K562 (cell line): ENCODE results near the gene CACNG8. TPM values are rescaled to one million over a fixed set of nuclear protein-coding genes. Genes with fewer than 3 reads are reported as not detected.

Experiments used
- ATAC-seq: fragments of 200-7000 bp; cut with Tn5 transposase; 3 replicates; pipeline ENCODE4 v1.9.1; 2020; ENCODE audit warnings: moderate library complexity
- BruUV-seq: library from RNA; stranded (reverse); fragments of 400-500 nt; replicated peaks from 2 replicates; lab custom pipeline; 2021; lab: Mats Ljungman, UMichigan
- CTCF ChIA-PET: fragments of 300-600 bp; formaldehyde crosslinking; extraction: SDS; loops from one replicate; lab custom pipeline; 2021; ENCODE audit warnings: low intra/inter-chr PET ratio; lab: Yijun Ruan, JAX
- POLR2A ChIA-PET: fragments of 300-600, 350-650 bp; sonication (Branson Sonifier 250); formaldehyde crosslinking; extraction: SDS; loops from one replicate; lab custom pipeline; 2021; ENCODE audit warnings: antibody characterized with exemption, inconsistent platforms; lab: Yijun Ruan, JAX
- DNase-seq, 4 experiments: peaks; one replicate each; pipeline versions ENCODE4 v3.0.0 to v3.0.0-alpha.2; 2011 to 2018; ENCODE audit warnings: low spot score in 3 of 4, mixed read lengths in 3 of 4; ENCODE audit errors: extremely low read depth in 1 of 4
- FAIRE-seq: peaks from 2 replicates; lab custom pipeline; 2011; peaks lifted over from hg19 to GRCh38; lab: Jason Lieb, UNC
- H2AFZ ChIP-seq: 2 replicates; pipeline ENCODE4 v1.6.0; 2011; ENCODE audit warnings: low read depth, low read length, control low read depth, inconsistent platforms
- H3K27ac ChIP-seq: fragments of 200-600 bp; 3 replicates; pipeline ENCODE4 v1.8.0; 2011; ENCODE audit warnings: low read depth, mild to moderate bottlenecking, control low read depth, inconsistent platforms, low read length, moderate library complexity, mixed read lengths; ENCODE audit errors: extremely low read depth
- H3K27me3 ChIP-seq, 2 experiments: fragments of 300-600 bp in 1 of 2; 2 replicates in 1 of 2; 3 replicates in 1 of 2; pipeline versions ENCODE4 v1.6.0 to v1.8.0; 2011; ENCODE audit warnings: inconsistent platforms in 2 of 2, low read length in 2 of 2, mild to moderate bottlenecking in 1 of 2, mixed read lengths in 1 of 2, moderate library complexity in 1 of 2; ENCODE audit not compliant: control insufficient read depth in 2 of 2, insufficient read depth in 2 of 2
- H3K36me3 ChIP-seq: fragments of 300-600 bp; 3 replicates; pipeline ENCODE4 v1.8.0; 2011; ENCODE audit warnings: mild to moderate bottlenecking, low read length, inconsistent platforms; ENCODE audit not compliant: control insufficient read depth, insufficient read depth
- H3K4me1 ChIP-seq, 2 experiments: fragments of 200-600 bp in 1 of 2; replicated peaks in 1 of 2; 2 replicates in 1 of 2; 3 replicates in 1 of 2; pipeline versions ENCODE4 v1.5.1 to v1.8.0; 2011; ENCODE audit warnings: inconsistent platforms in 2 of 2, low read length in 2 of 2, mild to moderate bottlenecking in 1 of 2, mixed read lengths in 1 of 2, moderate library complexity in 1 of 2; ENCODE audit not compliant: control insufficient read depth in 2 of 2, insufficient read depth in 2 of 2
- H3K4me2 ChIP-seq: 2 replicates; pipeline ENCODE4 v1.6.1; 2011; ENCODE audit warnings: low read length, control low read depth, inconsistent platforms, mixed read lengths; ENCODE audit not compliant: insufficient read depth
- H3K4me3 ChIP-seq: fragments of 200-600 bp; sonication (generic), shearing (Covaris generic); 2 replicates; pipeline ENCODE4 v1.5.1; 2016; ENCODE audit warnings: control low read depth, inconsistent platforms
- H3K79me2 ChIP-seq: fragments of 200-600 bp; 3 replicates; pipeline ENCODE4 v1.8.0; 2011; ENCODE audit warnings: low read length, inconsistent platforms; ENCODE audit not compliant: control insufficient read depth, insufficient read depth
- H3K9ac ChIP-seq, 2 experiments: 2 replicates each; pipeline versions ENCODE4 v1.6.0 to v1.6.1; 2011; ENCODE audit warnings: low read depth in 2 of 2, low read length in 2 of 2, control low read depth in 1 of 2, inconsistent platforms in 1 of 2, mild to moderate bottlenecking in 1 of 2, mixed read lengths in 1 of 2; ENCODE audit not compliant: insufficient read depth in 1 of 2
- H3K9me1 ChIP-seq: one replicate; pipeline ENCODE4 v1.6.0; 2011; ENCODE audit warnings: inconsistent platforms, mild to moderate bottlenecking, low read length, moderate library complexity; ENCODE audit not compliant: control insufficient read depth, insufficient read depth
- H3K9me3 ChIP-seq: replicated peaks from 2 replicates; pipeline ENCODE4 v1.5.1; 2011; ENCODE audit warnings: low read depth, low read length, inconsistent platforms; ENCODE audit not compliant: control insufficient read depth, insufficient read depth
- H4K20me1 ChIP-seq: replicated peaks from 2 replicates; pipeline ENCODE4 v1.6.1; 2011; ENCODE audit warnings: low read length, inconsistent platforms, mixed read lengths; ENCODE audit not compliant: control insufficient read depth, insufficient read depth
- EGR1 ChIP-seq: fragments of 450-650 bp; conservative IDR thresholded peaks from 2 replicates; pipeline ENCODE4 v1.6.1; 2017; ENCODE audit warnings: mild to moderate bottlenecking
- FOXK2 ChIP-seq, 2 experiments: fragments of 450-650 bp; IDR thresholded peaks in 1 of 2; conservative IDR thresholded peaks in 1 of 2; 2 replicates each; pipeline ENCODE4 v1.6.1; 2016; ENCODE audit warnings: low read depth in 2 of 2, mild to moderate bottlenecking in 1 of 2
- HBP1 ChIP-seq: fragments of 450-650 bp; formaldehyde crosslinking; IDR thresholded peaks from 2 replicates; pipeline ENCODE4 v1.4.0; 2022; ENCODE audit warnings: missing genetic modification characterization
- KLF13 ChIP-seq: fragments of 450-650 bp; IDR thresholded peaks from 2 replicates; pipeline ENCODE4 v1.6.1; 2016; ENCODE audit warnings: missing genetic modification characterization, low read depth, mild to moderate bottlenecking, missing compliant biosample characterization, moderate library complexity, borderline replicate concordance
- PKNOX1 ChIP-seq: fragments of 450-650 bp; IDR thresholded peaks from 2 replicates; pipeline ENCODE4 v1.6.1; 2016
- RREB1 ChIP-seq: fragments of 250-450 bp; sonication (Bioruptor Pico); IDR thresholded peaks from 2 replicates; pipeline ENCODE4 v1.4.0; 2020
- THRB ChIP-seq: fragments of 450-650 bp; formaldehyde crosslinking; conservative IDR thresholded peaks from 2 replicates; pipeline ENCODE4 v1.4.0; 2022; ENCODE audit warnings: mild to moderate bottlenecking, missing genetic modification characterization
- ZBTB26 ChIP-seq: fragments of 450-650 bp; formaldehyde crosslinking; IDR thresholded peaks from 2 replicates; pipeline ENCODE4 v1.4.0; 2022; ENCODE audit warnings: missing genetic modification characterization
- ZNF217 ChIP-seq: sonication (generic); formaldehyde crosslinking; IDR thresholded peaks from 2 replicates; pipeline ENCODE4 v1.8.0; 2022; ENCODE audit warnings: mild to moderate bottlenecking, missing genetic modification reagents
- ZNF668 ChIP-seq: fragments of 250-450 bp; sonication (Bioruptor Pico); IDR thresholded peaks from 2 replicates; pipeline ENCODE4 v1.8.0; 2022; ENCODE audit warnings: mild to moderate bottlenecking, inconsistent platforms
- WGBS: fragments of 100-300 bp; shearing (Covaris generic); methylation state at CpG from one replicate; pipeline ENCODE4 v1.1.6; 2016; ENCODE audit warnings: low coverage, mixed read lengths; ENCODE audit not compliant: insufficient coverage; ENCODE audit errors: missing lambda C conversion rate; 5-methylcytosine and 5-hydroxymethylcytosine counted together
- in situ Hi-C: fragments of 300-500 bp; cut with MboI; formaldehyde crosslinking; loops from 4 replicates; pipeline ENCODE4 v1.15.0; 2018; ENCODE audit warnings: inconsistent platforms, mixed read lengths
- intact Hi-C: fragments of 100-400 bp; cut with micrococcal nuclease; formaldehyde crosslinking; loops from 2 replicates; pipeline ENCODE4 v1.14.2; 2022
- polyA plus RNA-seq, 8 experiments: library from polyadenylated mRNA; depleted of rRNA in 4 of 8; stranded (reverse) in 5 of 8; unstranded in 3 of 8; fragments of >200 nt; fragmentation: Nextera tagmentation in 2 of 8; fragmentation: Illumina TruSeq in 1 of 8; extraction: Ambion mirVana in 2 of 8; extraction: Trizol in 1 of 8; gene quantifications; 2 replicates each; pipeline versions ENCODE4 v1.2.1 to v1.2.3, GENCODE V29; 2011 to 2014; ENCODE audit warnings: inconsistent platforms in 1 of 8, missing spikeins in 1 of 8
- total RNA-seq, 7 experiments: library from RNA; depleted of rRNA in 6 of 7; stranded (reverse); fragments of >200 nt in 6 of 7; fragmentation: Illumina TruSeq in 2 of 7; extraction: Trizol in 2 of 7; gene quantifications; 2 replicates each; pipeline versions ENCODE4 v1.2.1 to v1.2.3, GENCODE V29; 2011 to 2021; ENCODE audit warnings: low replicate concordance in 1 of 7

CACNG8 gene
- total and polyA plus RNA-seq, 9 of the 15 experiments (the other 6 are each of a cell fraction or from before 2014, with no cell fraction given): 0.02 to 0.05 TPM; not detected in 7

GRCh38 chr19:53915000-53915399 lies 47.7 kb upstream of the CACNG8 start:
- intact Hi-C loops: loop anchor here (10.0 kb wide), 1 partner anchor 60 kb away; no protein-coding TSS in a partner anchor
- no peak overlapping the region for H2AFZ ChIP-seq
- H3K9me1 ChIP-seq: no peaks in the 10 kb centered on the region
- DNase-seq: peak; percentile 65 to 89 (median 84)
- H3K79me2 ChIP-seq: no peaks in the 10 kb centered on the region
- CTCF ChIA-PET: interaction anchor here (0.7 kb wide), 1 partner anchor 73 kb away, joined by 3 read pairs; no protein-coding TSS in a partner anchor
- in situ Hi-C loops: no loop called here
- H3K4me1 ChIP-seq: peaks cover 0 to 4% of the 10 kb centered on the region in 2 experiments; a peak in 1 of 5 replicates
- H3K9me3 ChIP-seq: no peaks in the 10 kb centered on the region
- FAIRE-seq: peak; percentile 90
- no peaks in the 10 kb centered on the region for H3K36me3 ChIP-seq
- 0% methylated on average over 6 of the region's 8 CpGs for WGBS
- H3K4me2 ChIP-seq: no peak overlapping the region
- H3K9ac ChIP-seq: no peak overlapping the region
- H4K20me1 ChIP-seq: 0 out of 2 replicates have a peak, but pooled peaks cover 7% of the 10 kb centered on the region
- POLR2A ChIA-PET: no interaction called here
- H3K27me3 ChIP-seq: peaks cover 15 to 40% of the 10 kb centered on the region in 2 experiments; a peak in 4 of 5 replicates
- BruUV-seq: no TSS peak
- H3K4me3 ChIP-seq: no peak overlapping the region
- H3K27ac ChIP-seq: no peak overlapping the region
- ATAC-seq: peak; percentile 98
- TF ChIP-seq HBP1: 0 out of 2 replicates have a peak, but pooled peaks have one; percentile 32
- TF ChIP-seq FOXK2 (conservative IDR thresholded peaks at IDR 0.05 in 1 of 2, IDR thresholded peaks at IDR 0.05 in 1 of 2; ENCODE audit: low read depth in 2 of 2): peak in 1 of 2 experiments; percentile 27; a peak in 1 of 4 replicates
- no peak for TF ChIP-seq RREB1 (CRISPR knock-in tag)
- TF ChIP-seq ZNF668 (CRISPR knock-in tag): no peak
- TF ChIP-seq PKNOX1: peak; percentile 90
- peak; percentile 38; the same call in 1 of the 2 replicates for TF ChIP-seq KLF13 (tag)
- no peak for TF ChIP-seq ZNF217
- TF ChIP-seq THRB (CRISPR knock-in tag): 0 out of 2 replicates have a peak, but pooled peaks have one; percentile 7
- 0 out of 2 replicates have a peak, but pooled peaks have one; percentile 9 for TF ChIP-seq ZBTB26 (CRISPR knock-in tag)
- TF ChIP-seq EGR1: peak; percentile 54
